A549 treated with dexamethasone at 1 μM for 4 hours (cell line): ENCODE results near the gene BCL3. TPM values are rescaled to one million over a fixed set of nuclear protein-coding genes. Genes with fewer than 3 reads are reported as not detected.

Source experiments
- total RNA-seq: library from RNA; stranded (reverse); fragments of 200-300 nt; extraction: Qiagen RNA extraction; gene quantifications from 5 replicates; pipeline ENCODE4 v1.2.3, GENCODE V29; 2022

BCL3 gene, protein sequence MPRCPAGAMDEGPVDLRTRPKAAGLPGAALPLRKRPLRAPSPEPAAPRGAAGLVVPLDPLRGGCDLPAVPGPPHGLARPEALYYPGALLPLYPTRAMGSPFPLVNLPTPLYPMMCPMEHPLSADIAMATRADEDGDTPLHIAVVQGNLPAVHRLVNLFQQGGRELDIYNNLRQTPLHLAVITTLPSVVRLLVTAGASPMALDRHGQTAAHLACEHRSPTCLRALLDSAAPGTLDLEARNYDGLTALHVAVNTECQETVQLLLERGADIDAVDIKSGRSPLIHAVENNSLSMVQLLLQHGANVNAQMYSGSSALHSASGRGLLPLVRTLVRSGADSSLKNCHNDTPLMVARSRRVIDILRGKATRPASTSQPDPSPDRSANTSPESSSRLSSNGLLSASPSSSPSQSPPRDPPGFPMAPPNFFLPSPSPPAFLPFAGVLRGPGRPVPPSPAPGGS
- 25.7 to 66.4 TPM (median 59.5 TPM) in 5 replicates for total RNA-seq

DNA sequence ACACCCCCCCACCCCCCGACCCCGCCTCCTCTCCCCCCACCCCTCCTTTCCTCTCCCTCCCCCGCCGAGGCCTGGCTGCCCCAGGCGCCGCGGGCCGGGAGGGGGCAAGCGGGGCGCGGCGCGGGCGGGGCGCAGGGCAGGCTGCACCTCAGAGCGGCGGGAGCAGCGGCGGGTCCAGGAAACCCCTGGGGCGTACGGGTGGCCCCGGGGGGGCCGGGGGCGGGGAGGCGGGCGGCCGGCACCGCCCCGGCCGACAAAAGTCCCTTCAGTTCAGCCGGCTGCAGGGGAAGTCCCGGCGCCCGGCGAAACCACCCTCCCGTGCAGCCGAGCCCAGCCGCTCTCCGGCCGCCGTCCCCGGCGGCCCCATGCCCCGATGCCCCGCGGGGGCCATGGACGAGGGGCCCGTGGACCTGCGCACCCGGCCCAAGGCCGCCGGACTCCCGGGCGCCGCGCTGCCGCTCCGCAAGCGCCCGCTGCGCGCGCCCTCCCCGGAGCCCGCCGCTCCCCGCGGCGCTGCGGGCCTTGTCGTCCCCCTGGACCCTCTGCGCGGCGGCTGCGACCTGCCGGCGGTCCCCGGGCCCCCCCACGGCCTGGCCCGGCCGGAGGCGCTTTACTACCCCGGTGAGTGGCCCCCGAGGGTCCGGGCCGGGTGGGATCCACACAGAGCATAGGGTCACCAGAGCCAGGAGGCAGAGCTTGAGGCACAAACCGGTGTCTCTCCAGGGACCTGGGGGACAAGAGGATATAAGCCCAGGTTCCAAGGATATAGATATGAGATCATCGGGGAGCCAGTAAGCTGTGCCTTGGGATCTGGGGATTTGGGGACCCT is at the start of gene BCL3:
TSS of gene BCL3 (plus strand) at position 283 of the 829 bp plus-strand sequence. CDS start at position 366, 83 bp downstream.

DNA sequence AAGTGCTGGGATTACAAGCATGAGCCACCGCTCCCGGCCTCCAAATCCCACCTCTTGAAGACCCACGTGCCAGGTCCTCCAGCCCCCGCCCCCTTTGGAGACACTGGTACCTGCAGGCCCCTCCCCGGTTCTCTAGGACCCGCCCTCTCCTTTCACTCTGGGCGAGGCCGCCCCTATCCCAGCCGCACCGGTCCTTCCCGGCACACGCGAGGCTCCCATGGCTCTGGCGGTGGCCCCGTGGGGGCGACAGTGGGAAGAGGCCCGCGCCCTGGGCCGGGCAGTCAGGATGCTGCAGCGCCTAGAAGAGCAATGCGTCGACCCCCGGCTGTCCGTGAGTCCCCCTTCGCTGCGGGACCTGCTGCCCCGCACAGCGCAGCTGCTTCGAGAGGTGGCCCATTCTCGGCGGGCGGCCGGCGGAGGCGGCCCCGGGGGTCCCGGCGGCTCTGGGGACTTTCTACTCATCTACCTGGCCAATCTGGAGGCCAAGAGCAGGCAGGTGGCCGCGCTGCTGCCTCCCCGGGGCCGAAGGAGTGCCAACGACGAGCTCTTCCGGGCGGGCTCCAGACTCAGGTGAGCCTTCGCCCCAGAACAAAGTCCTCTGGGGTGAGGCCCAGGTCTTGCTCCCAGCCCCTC is 29.3 kb downstream of the BCL3 start, which contains the start of gene CBLC:
TSS of gene CBLC (plus strand) at position 176 of the 633 bp plus-strand sequence. CDS start at position 218, 42 bp downstream.

DNA sequence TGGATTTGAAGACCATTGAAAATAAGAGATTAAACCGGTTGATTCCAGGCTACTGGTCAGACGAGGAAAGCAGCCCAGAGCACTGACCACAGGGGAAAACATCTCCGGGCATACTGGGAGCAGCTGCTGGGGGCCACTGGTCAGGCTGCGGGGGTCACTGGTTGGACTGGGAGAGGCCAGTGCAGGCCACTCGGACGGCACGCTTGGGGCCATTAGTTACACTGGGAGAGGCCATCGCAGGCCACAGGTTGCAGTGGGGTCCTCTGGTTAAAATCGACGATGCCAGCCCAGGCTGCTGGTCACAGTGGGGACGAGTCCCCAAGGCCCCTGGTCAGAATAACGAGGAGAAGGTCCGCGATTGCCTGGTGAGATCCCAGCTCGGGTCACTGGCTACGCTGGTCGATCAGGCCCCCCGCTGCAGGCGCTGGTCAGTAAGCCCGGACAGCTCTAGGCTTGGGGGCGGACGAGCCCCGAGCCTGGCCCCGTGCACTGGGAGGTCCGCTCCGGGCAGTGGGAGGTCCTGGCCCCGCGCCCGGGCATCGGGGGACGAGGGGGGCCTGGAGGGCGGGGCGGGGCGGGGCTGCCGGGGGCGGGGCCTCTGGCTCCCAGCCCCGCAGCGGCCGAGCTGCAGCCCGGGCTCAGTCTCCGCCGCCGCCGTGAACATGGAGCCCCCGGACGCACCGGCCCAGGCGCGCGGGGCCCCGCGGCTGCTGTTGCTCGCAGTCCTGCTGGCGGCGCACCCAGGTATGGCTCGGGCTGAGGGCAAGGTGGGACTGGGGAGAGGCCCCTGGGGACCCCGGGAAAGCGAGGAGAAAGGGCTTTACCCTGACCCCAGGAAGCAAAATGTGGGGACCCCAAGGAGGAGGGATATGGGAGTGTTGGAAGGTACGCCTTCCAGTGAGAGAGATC is 60.2 kb downstream of the BCL3 start, which contains the start of gene BCAM:
TSS of gene BCAM (plus strand) at position 641 of the 909 bp plus-strand sequence. CDS start at position 663, 22 bp downstream.

Other genes starting within 250 kb of the BCL3 start
- gene ZNF180, start 248.2 kb upstream of the BCL3 start, total RNA-seq: 7.5 to 8.7 TPM (median 8.3 TPM) in 5 replicates
- gene CEACAM20, start 219.0 kb upstream of the BCL3 start, total RNA-seq: 0.05 to 0.06 TPM (median 0.05 TPM) in 4 of 5 replicates, not detected in the other
- gene IGSF23, start 135.1 kb upstream of the BCL3 start, total RNA-seq: 0.19 to 0.74 TPM (median 0.43 TPM) in 5 replicates
- gene PVR, start 104.8 kb upstream of the BCL3 start, total RNA-seq: 102 to 134 TPM (median 128 TPM) in 5 replicates
- gene CEACAM19, start 77.2 kb upstream of the BCL3 start, total RNA-seq: 6.3 to 12.6 TPM (median 10.0 TPM) in 5 replicates
- gene CEACAM16, start 49.6 kb upstream of the BCL3 start, total RNA-seq: 0.05 to 0.14 TPM (median 0.08 TPM) in 4 of 5 replicates, not detected in the other
- 0.06 TPM in 1 of 5 replicates, not detected in the others for gene CBLC, start 29.2 kb downstream of the BCL3 start, total RNA-seq
- 56.0 to 89.4 TPM (median 81.7 TPM) in 5 replicates for gene BCAM, start 60.4 kb downstream of the BCL3 start, total RNA-seq
- gene NECTIN2, start 97.6 kb downstream of the BCL3 start, total RNA-seq: 68.1 to 82.4 TPM (median 79.9 TPM) in 5 replicates
- gene TOMM40, start 142.5 kb downstream of the BCL3 start, total RNA-seq: 188 to 264 TPM (median 240 TPM) in 5 replicates
- 10.3 to 17.3 TPM (median 12.0 TPM) in 5 replicates for gene APOE, start 157.1 kb downstream of the BCL3 start, total RNA-seq
- gene APOC1, start 165.9 kb downstream of the BCL3 start, total RNA-seq: 91.2 to 130 TPM (median 94.0 TPM) in 5 replicates
- gene APOC4, start 193.5 kb downstream of the BCL3 start, total RNA-seq: not detected in 5 replicates
- gene APOC2, start 197.3 kb downstream of the BCL3 start, total RNA-seq: not detected in 5 replicates
- gene CLPTM1, start 206.7 kb downstream of the BCL3 start, total RNA-seq: 119 to 206 TPM (median 194 TPM) in 5 replicates